G401.6 (cell line): ENCODE data around the gene ITGB3BP.
A peak's percentile ranks its signal among the peaks of the same experiment; 100 is the strongest.
"Not testable (repeated sequence)": the region's sequence is repeated elsewhere in the genome, so short reads cannot be mapped to it uniquely, and the experiment has no call there.

ENCODE experiments used
- FAIRE-seq: peaks from 2 replicates; lab custom pipeline; 2012; peaks lifted over from hg19 to GRCh38; lab: Jason Lieb, UNC

ITGB3BP gene

GRCh38 chr1:63522891-63523728, at the start of gene ITGB3BP, which contains the start of gene EFCAB7:
TSS of gene ITGB3BP (minus strand) at chr1:63523225. CDS start at chr1:63523133, 92 bp downstream.
TSS of gene EFCAB7 (plus strand) at chr1:63523525. CDS start at chr1:63525573, 2,048 bp downstream.
- no peak for FAIRE-seq

GRCh38 chr1:63572686-63573085, 49.7 kb upstream of the ITGB3BP start:
- not testable (repeated sequence) for FAIRE-seq

- no peak for FAIRE-seq
Measured at GRCh38 chr1:63569640-63570316, 46.8 kb upstream of the ITGB3BP start.

- FAIRE-seq, result no peak
Measured at GRCh38 chr1:63569068-63569467, 46.0 kb upstream of the ITGB3BP start.

- FAIRE-seq, result no peak
Measured at GRCh38 chr1:63563745-63564144, 40.7 kb upstream of the ITGB3BP start.

- no peak for FAIRE-seq
Measured at GRCh38 chr1:63559357-63559756, 36.3 kb upstream of the ITGB3BP start.

GRCh38 chr1:63557365-63557987, 34.5 kb upstream of the ITGB3BP start:
- FAIRE-seq, result peak; percentile 83

GRCh38 chr1:63555480-63555879, 32.5 kb upstream of the ITGB3BP start:
- no peak for FAIRE-seq

- no peak for FAIRE-seq
Measured at GRCh38 chr1:63548877-63549276, 25.9 kb upstream of the ITGB3BP start.

GRCh38 chr1:63548303-63548702, 25.3 kb upstream of the ITGB3BP start:
- no peak for FAIRE-seq

GRCh38 chr1:63547621-63548294, 24.7 kb upstream of the ITGB3BP start:
- FAIRE-seq, result no peak

GRCh38 chr1:63545780-63546179, 22.8 kb upstream of the ITGB3BP start:
- FAIRE-seq, result no peak

- FAIRE-seq, result peak; percentile 95
Measured at GRCh38 chr1:63537940-63538339, 14.9 kb upstream of the ITGB3BP start.

GRCh38 chr1:63537006-63537405, 14.0 kb upstream of the ITGB3BP start:
- FAIRE-seq, result no peak

GRCh38 chr1:63534406-63534805, 11.4 kb upstream of the ITGB3BP start:
- FAIRE-seq, result no peak

- FAIRE-seq, result no peak
Measured at GRCh38 chr1:63533931-63534330, 10.9 kb upstream of the ITGB3BP start.

- FAIRE-seq, result no peak
Measured at GRCh38 chr1:63532727-63533126, 9.7 kb upstream of the ITGB3BP start.

- no peak for FAIRE-seq
Measured at GRCh38 chr1:63524201-63524600, 1.2 kb upstream of the ITGB3BP start.

GRCh38 chr1:63523738-63524137, 713 bp upstream of the ITGB3BP start:
- no peak for FAIRE-seq

- no peak for FAIRE-seq
Measured at GRCh38 chr1:63516629-63517028, 6.4 kb downstream of the ITGB3BP start.

- no peak for FAIRE-seq
Measured at GRCh38 chr1:63512584-63512983, 10.4 kb downstream of the ITGB3BP start.

- FAIRE-seq, result no peak
Measured at GRCh38 chr1:63509718-63510117, 13.3 kb downstream of the ITGB3BP start.
